ENCODE data around the gene LTB. TPM values are rescaled to one million over a fixed set of nuclear protein-coding genes. Genes with fewer than 3 reads are reported as not detected.

The LTB gene
- 0.57 TPM in 1 of 2 replicates, not detected in the other for total RNA-seq
- long read RNA-seq: 0 reads

- Mint-ChIP-seq H3K4me1 (ENCODE audit: low read depth) (peaks cover 11% of the 10 kb centered on the region), H3K4me3 (ENCODE audit: low read depth) (peak within 1 kb of the TSS; percentile 92), H3K36me3 (ENCODE audit: insufficient read depth) (no peaks in the 10 kb centered on the region), H3K9me3 (ENCODE audit: low read depth) (no peaks in the 10 kb centered on the region), H3K27me3 (peaks cover 45% of the 10 kb centered on the region), H3K27ac (peak within 1 kb of the TSS; percentile 92)
- no peak for DNase-seq (ENCODE audit: low spot score, unreplicated experiment)
- no peak for TF ChIP-seq CTCF (IDR thresholded peaks at IDR 0.05; ENCODE audit: unreplicated experiment)
These were observed at the start of gene LTB for GRCh38 chr6:31582230-31582643. LTB (minus strand) TSS chr6:31582424; CDS start chr6:31582417, 7 bp downstream.

- no peak overlapping the region for H3K27ac Mint-ChIP-seq
- no peak for TF ChIP-seq CTCF (IDR thresholded peaks at IDR 0.05; ENCODE audit: unreplicated experiment)
- no peak overlapping the region for H3K4me3 Mint-ChIP-seq (ENCODE audit: low read depth)
- peaks cover 36% of the 10 kb centered on the region for H3K36me3 Mint-ChIP-seq (ENCODE audit: insufficient read depth)
- no peaks in the 10 kb centered on the region for H3K4me1 Mint-ChIP-seq (ENCODE audit: low read depth)
- H3K9me3 Mint-ChIP-seq (ENCODE audit: low read depth): no peaks in the 10 kb centered on the region
- no peak for DNase-seq (ENCODE audit: low spot score, unreplicated experiment)
- no peaks in the 10 kb centered on the region for H3K27me3 Mint-ChIP-seq
These were observed 49.6 kb upstream of the LTB start for GRCh38 chr6:31631681-31632278.

GRCh38 chr6:31631209-31631608 lies 49.0 kb upstream of the LTB start:
- DNase-seq (ENCODE audit: low spot score, unreplicated experiment): no peak
- Mint-ChIP-seq H3K27me3 (no peaks in the 10 kb centered on the region), H3K9me3 (ENCODE audit: low read depth) (no peaks in the 10 kb centered on the region), H3K36me3 (ENCODE audit: insufficient read depth) (peaks cover 39% of the 10 kb centered on the region), H3K27ac (peak overlapping the region; percentile 81), H3K4me1 (ENCODE audit: low read depth) (no peaks in the 10 kb centered on the region), H3K4me3 (ENCODE audit: low read depth) (no peak overlapping the region)
- no peak for TF ChIP-seq CTCF (IDR thresholded peaks at IDR 0.05; ENCODE audit: unreplicated experiment)

GRCh38 chr6:31630177-31630934 lies 48.1 kb upstream of the LTB start:
- H3K36me3 Mint-ChIP-seq (ENCODE audit: insufficient read depth): peaks cover 42% of the 10 kb centered on the region
- peak overlapping the region; percentile 33 for H3K27ac Mint-ChIP-seq
- no peak for DNase-seq (ENCODE audit: low spot score, unreplicated experiment)
- H3K9me3 Mint-ChIP-seq (ENCODE audit: low read depth): no peaks in the 10 kb centered on the region
- no peaks in the 10 kb centered on the region for H3K4me1 Mint-ChIP-seq (ENCODE audit: low read depth)
- no peak for TF ChIP-seq CTCF (IDR thresholded peaks at IDR 0.05; ENCODE audit: unreplicated experiment)
- no peak overlapping the region for H3K4me3 Mint-ChIP-seq (ENCODE audit: low read depth)
- no peaks in the 10 kb centered on the region for H3K27me3 Mint-ChIP-seq

- H3K9me3 Mint-ChIP-seq (ENCODE audit: low read depth): no peaks in the 10 kb centered on the region
- no peak overlapping the region for H3K4me3 Mint-ChIP-seq (ENCODE audit: low read depth)
- H3K27ac Mint-ChIP-seq: no peak overlapping the region
- H3K36me3 Mint-ChIP-seq (ENCODE audit: insufficient read depth): peaks cover 42% of the 10 kb centered on the region
- no peaks in the 10 kb centered on the region for H3K4me1 Mint-ChIP-seq (ENCODE audit: low read depth)
- no peaks in the 10 kb centered on the region for H3K27me3 Mint-ChIP-seq
- TF ChIP-seq CTCF (IDR thresholded peaks at IDR 0.05; ENCODE audit: unreplicated experiment): no peak
- DNase-seq (ENCODE audit: low spot score, unreplicated experiment): no peak
These were observed 46.8 kb upstream of the LTB start for GRCh38 chr6:31629014-31629413.
